GM21515 (cell line): ENCODE results near the gene SIDT2.

Source experiments
- ATAC-seq: cut with Tn5 transposase; IDR thresholded peaks from one replicate; pipeline ENCODE4 v1.9.1; 2021; ENCODE audit not compliant: unreplicated experiment

SIDT2 gene

DNA sequence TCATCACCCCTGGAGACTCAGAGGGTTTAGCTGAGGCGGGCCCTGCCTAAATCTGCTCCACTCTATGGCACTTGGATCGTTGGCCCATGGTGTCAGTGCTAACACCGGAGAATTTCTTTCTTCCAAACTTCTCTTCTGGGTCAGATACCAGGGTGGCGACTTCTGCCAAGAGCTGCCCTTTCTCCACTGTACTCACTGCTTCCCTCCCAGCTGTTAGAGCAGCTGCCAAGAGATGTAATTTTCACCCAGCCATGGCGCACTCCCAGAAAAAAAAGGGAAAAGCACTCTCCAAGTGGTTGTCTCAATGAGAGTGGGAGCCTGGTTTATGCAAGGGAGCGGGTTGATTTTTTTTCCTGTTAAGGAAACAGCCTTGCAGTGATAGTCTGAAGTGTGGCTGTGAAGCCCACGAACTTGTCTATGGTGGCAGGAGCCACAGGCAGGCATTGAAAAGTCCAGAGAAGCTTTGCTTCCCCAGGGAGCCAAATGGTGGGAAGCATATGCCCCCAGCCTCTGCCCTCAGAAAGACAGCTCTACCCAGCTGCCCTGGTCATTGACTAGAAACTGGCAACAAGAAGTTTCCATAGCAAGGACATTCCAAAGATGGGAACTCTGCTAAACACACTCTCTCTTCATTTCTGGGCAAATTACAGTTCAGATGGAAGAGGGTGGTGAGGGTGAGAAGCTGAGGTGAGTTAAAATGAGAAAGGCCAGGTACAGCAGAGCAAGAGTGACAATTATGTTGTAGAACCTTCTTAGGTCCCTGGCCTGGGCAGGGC lies 42.6 kb downstream of the SIDT2 start:
- no peak for ATAC-seq

DNA sequence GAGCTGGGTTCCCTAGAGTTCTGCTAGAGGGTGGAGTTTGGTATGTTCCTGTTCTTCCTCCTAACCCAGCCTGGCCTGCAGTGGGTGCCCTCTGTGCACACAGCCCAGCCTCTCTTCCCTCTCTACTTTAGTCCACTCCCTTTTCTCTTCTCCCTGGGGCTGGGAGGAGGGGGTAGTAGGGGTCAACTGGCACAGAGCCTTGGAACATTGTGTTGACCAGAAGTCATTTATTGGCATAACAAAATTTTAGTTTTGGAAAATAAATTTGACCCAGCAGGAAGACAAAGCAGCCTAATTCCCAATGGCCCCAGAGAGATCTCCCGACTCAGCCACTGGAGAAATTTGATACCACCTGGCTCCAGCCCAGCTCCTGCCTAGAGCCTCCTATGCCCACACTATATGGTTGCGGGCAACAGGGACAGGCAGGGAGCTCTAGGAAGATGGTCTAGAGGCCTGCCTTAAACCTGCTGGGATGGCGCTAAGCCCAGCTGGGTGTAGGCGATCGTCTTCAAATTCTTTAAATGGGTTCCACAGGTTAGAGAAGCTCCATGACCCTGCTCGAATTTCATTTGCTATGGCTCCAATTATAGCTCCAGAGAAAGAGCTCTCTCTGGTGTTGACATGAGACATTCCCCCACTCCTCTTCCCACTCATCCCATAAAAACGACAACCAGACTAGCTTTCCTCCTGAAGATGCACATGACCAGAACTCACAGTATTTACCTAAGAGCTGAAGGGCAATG lies 43.4 kb downstream of the SIDT2 start:
- ATAC-seq = no peak

DNA sequence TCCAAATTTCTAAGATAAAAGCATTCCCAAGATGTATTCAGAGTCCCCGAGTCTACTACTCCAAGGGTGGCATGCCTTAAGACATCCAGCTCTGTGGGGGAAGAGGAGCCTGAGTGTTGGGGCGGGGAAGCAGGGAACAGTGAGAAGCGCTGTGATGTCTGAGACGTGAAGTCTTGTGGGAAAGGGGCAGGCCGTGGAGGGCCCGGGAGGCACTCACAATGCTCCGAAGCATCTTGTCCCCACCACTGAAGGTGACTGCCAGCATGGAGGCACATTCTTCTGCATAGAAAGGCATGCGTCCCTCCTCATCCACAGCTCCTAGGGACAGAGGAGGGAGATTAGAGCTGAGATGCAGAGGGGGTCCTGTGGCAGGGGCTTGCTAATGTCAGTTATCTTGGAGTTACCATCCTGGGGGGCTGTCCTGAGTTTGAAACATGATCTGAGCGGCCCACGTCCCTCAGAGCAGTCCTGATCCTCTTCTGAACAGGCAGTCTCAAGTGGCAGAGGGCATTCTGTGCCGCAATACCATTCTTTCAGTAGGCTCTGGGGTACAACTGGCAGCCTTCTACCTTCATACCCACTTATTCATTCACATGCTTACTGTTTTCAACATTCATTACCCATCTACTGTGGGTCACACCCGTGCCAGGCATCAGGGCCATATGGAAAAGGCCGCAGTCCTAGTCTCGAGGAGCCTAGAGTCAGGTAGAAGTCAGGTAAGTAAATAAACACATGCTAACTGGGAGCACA lies 44.6 kb downstream of the SIDT2 start:
- ATAC-seq = no peak

DNA sequence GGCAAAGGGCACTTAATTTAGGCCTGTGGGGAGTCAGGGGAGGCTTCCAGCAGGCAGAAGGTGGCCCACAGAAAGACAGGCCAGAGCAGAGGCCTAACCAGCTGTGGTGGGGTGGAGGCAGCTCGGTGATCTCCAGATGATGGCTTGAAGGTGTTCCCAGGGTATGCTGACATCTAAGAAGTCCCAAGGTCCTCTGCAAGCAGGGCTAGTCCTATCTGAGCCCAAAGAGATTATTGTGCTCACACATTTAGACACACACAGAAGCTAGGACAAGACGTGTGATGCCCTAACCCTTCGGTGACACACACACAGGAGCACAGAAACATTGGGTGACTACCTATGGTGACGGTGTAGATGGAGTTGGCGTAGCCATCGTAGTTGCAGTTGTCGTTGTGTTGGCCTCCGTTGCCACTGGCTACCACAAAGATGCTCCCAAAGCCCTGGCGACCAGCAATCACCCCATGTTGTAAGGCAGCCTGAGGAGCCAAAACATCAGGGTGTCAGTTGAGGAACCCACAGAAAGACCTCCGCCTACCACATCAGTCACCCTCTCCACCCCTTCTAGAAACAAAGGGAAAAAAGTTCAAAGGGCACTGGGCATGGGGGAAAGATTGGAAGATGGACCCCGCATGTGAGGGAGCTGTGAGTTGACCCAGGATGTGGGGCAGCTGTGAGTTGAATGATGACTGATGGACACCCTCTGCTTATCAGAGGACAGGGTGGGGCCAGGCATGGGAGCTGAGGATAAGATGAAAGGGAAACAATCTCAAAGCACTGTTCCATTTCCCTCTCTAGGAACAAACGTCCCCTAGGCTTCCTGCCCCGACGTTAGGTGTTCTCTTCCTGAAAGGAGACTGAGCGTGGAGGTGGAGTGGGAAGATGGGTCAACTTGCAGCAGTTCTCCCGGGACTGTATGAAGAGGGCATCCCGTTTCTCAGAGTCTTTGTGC lies 45.5 kb downstream of the SIDT2 start:
- ATAC-seq = no peak

DNA sequence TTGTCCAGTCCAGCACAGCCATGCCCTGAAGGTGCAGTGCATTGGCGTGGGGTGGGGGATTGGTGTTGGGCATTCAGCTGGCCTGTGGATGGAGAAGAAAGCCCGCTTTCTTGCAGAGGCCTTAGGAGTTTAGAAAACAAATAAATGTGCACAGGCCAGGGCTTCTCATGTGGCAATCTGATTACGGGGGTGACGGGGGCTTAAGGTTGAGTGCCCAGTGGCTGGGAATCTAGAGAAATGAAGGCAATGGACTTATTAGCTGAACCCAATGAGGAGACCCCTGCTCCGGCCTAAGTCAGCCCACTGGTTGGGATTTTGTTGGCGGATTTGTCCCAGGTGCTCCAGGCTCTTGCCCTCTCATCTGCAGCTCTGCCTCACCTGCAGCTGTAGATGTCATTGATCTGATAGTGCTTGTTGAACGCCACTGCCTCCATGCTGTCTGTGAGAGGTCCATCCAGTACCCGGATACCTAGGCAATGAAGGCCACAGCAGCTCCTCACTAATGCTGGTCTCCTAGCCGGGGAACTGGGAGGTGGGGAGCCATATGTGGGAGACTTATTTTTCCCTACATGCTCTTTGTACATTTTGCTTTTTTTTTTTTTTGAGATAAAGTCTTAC lies 47.1 kb downstream of the SIDT2 start:
- no peak for ATAC-seq

DNA sequence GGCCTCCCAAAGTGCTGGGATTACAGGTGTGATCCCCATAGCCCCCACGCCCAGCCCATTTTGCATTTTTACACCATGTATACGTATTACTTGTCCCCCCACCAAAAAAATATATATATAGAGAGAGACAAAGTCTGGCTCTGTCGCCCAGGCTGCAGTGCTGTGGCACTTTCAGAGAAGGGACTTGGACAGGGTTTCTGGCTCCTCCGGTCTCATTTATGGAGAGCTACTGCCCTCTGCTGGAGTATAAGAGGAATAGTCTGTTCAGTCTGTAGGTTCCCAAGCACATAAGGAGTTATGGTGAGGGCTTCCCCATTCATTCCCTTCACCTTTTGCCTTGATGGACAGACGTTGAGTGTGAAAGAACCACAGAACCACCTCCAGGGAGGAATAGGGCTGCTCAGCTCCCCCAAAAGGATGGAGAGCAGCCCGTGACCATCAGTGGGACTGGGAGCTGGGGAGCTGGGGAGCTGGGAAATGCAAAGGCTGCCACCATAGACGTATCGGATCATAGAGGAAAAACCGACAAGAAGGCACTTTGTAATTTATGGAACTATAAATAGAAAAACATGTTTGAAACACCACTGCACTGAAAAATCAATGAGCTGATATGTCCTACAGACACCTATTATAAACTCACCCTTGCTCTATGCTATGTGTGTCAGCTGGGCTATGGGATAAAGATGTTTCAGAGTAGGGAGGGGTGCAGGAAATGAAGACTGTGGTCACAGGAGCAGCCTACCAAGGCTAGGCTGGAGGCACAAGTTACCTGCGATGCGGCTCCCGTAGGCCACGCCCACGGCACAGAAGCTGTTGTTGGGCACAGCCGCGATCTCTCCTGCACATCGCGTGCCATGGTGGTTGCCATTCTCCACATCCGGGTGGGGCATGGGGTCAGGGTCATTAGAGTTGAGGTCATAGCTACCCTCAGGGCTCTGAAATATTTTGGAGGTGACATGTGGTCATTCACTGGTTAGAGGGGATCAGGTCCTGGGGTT lies 48.1 kb downstream of the SIDT2 start:
- peak; percentile 48 for ATAC-seq

DNA sequence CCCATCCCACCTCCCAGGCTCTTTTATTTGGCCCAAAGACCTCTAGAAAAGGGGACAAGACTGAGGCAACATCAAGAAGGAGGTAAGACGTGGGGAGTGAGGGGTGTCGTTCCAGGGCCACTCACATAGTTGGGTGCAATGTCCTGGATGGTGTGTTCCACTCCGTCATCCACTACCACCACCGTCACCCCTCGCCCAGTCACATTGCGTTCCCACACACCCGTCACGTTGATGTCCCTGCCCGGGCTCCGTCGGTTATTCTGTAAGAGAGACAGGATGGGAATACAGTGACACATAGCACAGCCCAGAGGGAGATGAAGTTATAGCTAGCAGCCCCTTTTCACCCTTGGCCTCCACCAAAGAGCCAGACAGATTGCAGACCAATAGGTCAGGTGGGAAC lies 49.5 kb downstream of the SIDT2 start:
- ATAC-seq = no peak

DNA sequence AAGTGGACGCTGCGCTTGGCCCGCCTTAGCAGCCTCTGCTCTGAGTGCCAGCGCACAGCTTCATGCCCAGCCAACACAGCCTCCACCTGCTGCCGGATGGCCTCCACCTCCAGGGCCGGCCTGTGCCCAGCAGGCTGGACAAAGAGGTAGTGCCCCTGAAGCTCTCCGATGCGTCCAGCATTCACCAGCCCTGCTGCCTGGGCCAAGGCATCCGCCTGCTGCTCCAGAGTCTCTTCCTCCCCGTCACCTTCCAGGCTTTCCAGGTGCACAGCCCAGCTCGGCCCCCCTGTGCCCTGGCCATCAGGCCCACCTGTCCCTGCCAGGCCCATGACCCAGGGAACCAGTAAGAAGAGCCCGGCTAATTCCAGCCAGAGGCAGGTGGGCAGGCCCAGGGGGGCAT lies 50.9 kb downstream of the SIDT2 start:
- ATAC-seq = no peak

DNA sequence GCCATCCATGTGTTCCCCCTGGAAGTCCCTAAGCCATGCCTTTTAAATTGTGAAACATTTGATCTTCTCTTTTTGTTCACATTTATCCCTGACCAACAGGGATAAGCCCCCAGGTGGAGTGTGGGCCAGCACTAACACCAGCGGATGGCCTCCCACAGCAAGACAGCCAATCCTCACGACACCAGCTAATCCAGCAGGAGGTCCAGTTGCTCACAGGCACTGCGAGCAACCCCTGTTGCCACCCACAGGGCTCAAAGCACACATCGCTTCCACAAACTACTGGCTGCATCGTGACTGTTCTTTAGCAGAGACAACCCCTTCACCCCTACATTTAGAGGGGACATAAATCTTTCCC lies 51.4 kb downstream of the SIDT2 start:
- no peak for ATAC-seq

DNA sequence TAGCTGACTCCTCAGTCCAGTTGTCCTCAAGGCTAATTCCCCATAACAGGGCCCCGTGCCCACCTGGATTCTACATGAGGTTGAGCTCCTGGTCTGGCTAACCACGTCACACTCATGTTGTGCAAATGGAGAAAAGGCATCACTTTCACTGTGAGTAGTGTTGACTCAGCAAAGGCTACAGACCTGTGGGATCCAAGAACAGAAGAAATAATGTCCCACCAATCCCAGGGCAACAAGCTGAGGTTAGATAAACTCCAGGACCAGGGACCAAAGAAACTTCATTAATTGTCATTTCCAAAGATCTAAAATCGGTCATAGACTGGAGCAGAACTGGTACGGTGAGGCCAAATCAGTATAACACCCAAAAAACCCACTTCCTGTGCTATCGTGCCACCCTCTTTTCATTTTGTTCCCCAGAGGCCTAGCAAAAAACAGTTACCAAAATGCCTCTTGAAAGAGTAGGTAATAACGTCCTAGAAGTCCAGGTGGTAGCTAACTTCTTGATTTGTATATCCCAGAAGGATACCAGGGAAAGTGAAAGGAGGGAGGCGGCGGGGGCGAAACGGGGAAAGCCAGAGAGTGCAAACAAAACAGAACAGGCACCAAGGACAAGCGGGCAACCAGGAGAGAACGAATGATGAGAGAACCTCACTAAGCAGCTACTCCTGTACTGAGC lies 51.9 kb downstream of the SIDT2 start:
- no peak for ATAC-seq

DNA sequence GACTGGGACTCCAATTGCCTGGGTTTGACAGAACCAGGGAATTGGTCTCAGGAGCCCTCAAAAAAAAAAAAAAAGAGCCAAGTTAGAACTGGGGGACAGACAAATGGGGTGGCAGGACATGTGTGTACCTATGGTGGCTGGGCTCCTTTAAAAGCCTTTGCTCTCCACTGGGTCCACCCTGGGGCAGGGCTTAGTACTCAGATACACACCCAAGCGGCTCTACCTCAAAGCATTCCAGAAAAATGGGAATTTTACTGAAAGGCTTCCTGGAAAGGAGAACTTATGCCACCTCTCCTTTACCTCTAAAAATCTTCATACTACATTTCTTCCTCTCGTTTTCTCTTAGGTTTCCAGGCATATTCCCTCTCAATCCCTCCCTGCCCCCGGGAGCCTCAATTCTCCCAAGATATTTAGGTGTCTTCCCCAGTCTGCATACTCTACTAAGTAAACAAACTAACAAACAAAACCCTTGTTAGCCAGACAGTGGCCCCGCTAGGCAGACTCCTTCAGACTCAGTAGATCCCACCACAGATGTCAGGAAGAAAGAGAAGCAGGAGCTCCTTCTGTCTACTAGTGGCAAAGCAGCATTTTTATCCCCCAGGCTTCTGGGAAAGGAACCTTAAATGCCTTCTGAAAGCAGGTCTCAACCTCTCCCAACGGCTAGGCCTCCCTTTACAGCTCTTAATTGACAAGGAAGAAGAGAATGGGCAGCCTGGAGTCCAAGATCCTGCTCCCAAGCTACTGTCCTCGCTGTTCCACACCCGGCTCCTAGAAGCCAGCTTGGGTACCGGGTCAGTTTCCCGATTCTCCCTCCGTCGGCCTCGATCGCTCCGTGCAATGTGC lies 52.7 kb downstream of the SIDT2 start:
- ATAC-seq = no peak

DNA sequence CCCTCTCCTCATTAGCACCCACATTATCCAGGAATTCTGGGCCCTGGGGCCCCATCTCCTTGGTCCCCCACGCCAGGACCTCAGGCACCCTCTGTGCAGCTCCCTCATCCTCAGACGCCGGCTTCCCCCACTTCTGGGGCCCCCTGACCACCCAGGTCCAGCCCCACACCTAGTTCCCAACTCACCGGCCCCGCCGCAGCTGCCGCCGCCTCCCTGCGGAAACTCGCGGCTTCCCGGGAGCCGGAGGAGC lies 53.2 kb downstream of the SIDT2 start, which contains the start of gene PCSK7:
PCSK7 (minus strand) TSS at position 232 of the 250 bp plus-strand sequence. CDS start 2,229 bp downstream, outside the sequence.
- ATAC-seq = no peak

DNA sequence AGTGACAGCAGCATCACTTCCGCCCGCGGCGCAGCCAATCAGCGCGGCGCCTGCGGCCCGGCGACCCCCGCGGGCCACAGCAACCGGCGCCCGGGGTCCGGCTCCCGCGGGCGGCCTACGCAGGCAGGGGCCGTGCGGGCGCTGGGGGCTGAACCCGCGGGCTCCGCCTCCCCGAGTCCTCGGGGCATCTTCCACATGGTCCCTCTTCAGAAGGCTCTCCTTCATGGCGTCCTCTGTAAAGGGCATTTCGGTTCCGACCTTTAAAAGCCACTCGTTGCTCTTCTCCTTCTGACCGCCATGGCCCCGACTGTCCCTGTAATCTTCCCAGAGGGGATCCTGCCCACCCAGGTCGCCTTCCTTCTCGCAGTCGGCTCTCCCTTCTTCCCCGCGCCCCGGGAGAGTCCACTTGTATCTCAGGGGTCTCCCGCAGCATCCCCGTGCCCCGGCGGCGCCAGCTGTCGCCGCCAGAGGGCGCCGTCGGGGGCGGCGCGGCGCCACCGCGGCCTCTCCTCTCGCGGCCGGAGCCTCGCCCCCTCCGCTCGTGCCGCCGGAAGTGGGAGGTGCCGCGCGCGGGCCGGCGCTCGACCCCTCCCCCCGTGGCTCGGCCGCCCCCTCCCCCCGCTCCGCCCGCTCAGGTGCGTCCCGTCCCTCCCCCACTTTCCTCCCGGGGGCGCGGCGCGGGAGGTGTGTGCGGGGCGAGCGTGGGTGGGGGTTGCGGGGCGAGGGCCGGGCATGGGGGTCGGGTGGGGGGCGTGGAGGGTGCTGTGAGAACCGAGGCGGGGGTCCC lies 53.7 kb downstream of the SIDT2 start, which contains the start of gene RNF214:
RNF214 (plus strand) TSS at position 580 of the 787 bp plus-strand sequence. CDS start 1,602 bp downstream, outside the sequence.
- ATAC-seq = peak; percentile 67

DNA sequence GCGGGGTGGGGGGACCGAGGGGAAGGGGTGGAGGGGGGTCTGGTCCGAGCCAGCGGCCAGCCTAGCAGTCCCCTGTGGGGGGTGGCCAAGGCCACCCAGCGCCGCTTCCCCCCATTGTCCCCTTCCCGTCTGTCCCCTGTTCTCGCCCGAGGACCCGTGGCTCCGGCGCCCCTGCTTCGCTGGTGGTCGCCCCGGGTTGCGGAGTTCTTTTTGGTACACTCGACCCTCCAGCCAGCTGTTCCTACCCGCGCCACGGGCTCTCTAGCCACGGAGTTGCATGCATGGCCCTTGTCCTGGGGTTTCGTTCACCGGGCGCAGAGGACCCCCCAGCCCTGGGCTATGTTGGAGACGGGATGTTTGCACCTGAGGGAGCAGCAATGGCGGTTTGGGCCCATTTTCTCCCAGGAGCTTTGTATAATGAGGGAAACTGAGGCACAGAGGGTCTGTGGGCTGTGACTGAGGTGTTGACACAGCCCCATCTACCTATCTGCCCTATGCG lies 54.4 kb downstream of the SIDT2 start:
- ATAC-seq = no peak

DNA sequence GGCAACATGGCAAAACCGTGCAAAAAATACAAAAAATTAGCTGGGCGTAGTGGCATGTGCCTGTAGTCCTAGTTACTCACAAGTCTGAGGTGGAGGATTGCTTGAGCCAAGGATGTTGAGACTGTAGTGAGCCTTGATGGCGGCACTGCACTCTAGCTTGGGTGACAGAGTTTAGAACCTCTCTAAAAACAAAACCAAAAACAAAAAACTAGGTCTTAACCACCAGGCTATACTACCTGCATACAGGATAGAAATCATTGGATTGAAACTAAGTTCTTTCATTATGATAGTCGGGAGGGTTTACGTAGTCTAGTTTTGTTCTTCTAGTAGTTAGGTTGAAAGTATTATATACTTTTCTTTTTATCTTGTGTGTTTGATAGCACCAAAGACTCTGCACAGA lies 59.7 kb downstream of the SIDT2 start:
- ATAC-seq = no peak

DNA sequence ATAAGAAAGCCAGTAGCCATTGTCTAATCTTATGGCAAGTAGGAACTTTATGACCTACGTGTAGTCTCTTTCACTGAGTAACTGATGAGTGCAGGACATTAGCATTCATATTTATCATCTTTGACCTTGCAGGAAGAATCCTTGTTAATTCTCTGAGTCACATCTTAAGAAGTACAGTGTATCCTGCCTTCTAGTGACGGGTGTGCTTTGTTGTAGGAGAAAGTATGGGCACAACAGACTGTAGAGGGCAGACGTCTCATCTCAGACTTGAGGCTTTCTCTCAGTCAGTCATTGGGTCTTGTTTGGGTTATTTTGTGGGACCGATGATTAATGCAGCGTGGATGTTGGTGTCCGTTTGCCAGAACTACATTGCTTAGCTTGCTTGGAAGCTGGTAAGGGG lies 60.8 kb downstream of the SIDT2 start:
- no peak for ATAC-seq
